CD8-positive, alpha-beta T cell (primary cell): Measurements from ENCODE around the gene ZNF668. TPM values are rescaled to one million over a fixed set of nuclear protein-coding genes. Genes with fewer than 3 reads are reported as not detected.

ENCODE experiments used
- total RNA-seq, 46 experiments: library from RNA in 2 of 46; stranded (reverse) in 2 of 46; gene quantifications; one replicate each; pipeline ENCODE4 v1.2.3 and lab custom pipeline; 2021 to 2026

The ZNF668 gene
- total RNA-seq, 2 experiments from 2014 or later, result 10.1 to 11.1 TPM

Other genes with a start within 250 kb of the ZNF668 start
- gene BCL7C, start 180.2 kb downstream of the ZNF668 start, total RNA-seq, result 10 to 100 TPM; 16.0 to 16.2 TPM
- not detected for gene CTF1, start 177.6 kb downstream of the ZNF668 start, total RNA-seq
- 1 to 10 TPM; 5.4 to 5.9 TPM for gene FBXL19, start 150.7 kb downstream of the ZNF668 start, total RNA-seq
- 1 to 10 TPM; 2.0 to 2.8 TPM for gene ORAI3, start 125.2 kb downstream of the ZNF668 start, total RNA-seq
- 10 to 100 TPM; 43.6 to 48.3 TPM for gene SETD1A, start 116.5 kb downstream of the ZNF668 start, total RNA-seq
- gene HSD3B7, start 89.0 kb downstream of the ZNF668 start, total RNA-seq, result under 1 TPM; 0.19 to 0.25 TPM
- 1 to 10 TPM; 2.3 to 2.7 TPM for gene STX1B, start 63.6 kb downstream of the ZNF668 start, total RNA-seq
- 10 to 100 TPM; 63.8 to 69.9 TPM for gene STX4, start 40.7 kb downstream of the ZNF668 start, total RNA-seq
- gene ZNF646, start 182 bp upstream of the ZNF668 start, total RNA-seq, result 10 to 100 TPM; 16.6 to 18.7 TPM
- 1 to 10 TPM; 3.1 to 5.9 TPM for gene PRSS53, start 14.7 kb upstream of the ZNF668 start, total RNA-seq
- gene VKORC1, start 20.6 kb upstream of the ZNF668 start, total RNA-seq, result 10 to 100 TPM; 23.0 to 27.2 TPM
- 1 to 10 TPM; 5.6 to 7.6 TPM for gene BCKDK, start 34.1 kb upstream of the ZNF668 start, total RNA-seq
- gene KAT8, start 43.4 kb upstream of the ZNF668 start, total RNA-seq, result 100 to 1,000 TPM; 105 to 107 TPM
- gene PRSS8, start 61.5 kb upstream of the ZNF668 start, total RNA-seq, result not detected
- under 1 TPM; 0.56 to 0.87 TPM for gene PRSS36, start 75.8 kb upstream of the ZNF668 start, total RNA-seq
- gene FUS, start 105.9 kb upstream of the ZNF668 start, total RNA-seq, result 100 to 1,000 TPM; 734 to 742 TPM
- 1 to 10 TPM; 6.4 to 6.6 TPM for gene PYCARD, start 128.5 kb upstream of the ZNF668 start, total RNA-seq
- under 1 TPM; 0.05 to 0.22 TPM for gene TRIM72, start 139.9 kb upstream of the ZNF668 start, total RNA-seq
- gene PYDC1, start 142.9 kb upstream of the ZNF668 start, total RNA-seq, result not detected
- gene ITGAM, start 185.7 kb upstream of the ZNF668 start, total RNA-seq, result 1 to 10 TPM; 5.4 to 5.8 TPM